ENCODE results near the gene FANCG. TPM values are rescaled to one million over a fixed set of nuclear protein-coding genes. Genes with fewer than 3 reads are reported as not detected.

Gene FANCG
- 20.6 and 22.7 TPM in 2 replicates for total RNA-seq

GRCh38 chr9:35079426-35080341, at the start of gene FANCG:
Gene FANCG, minus strand, starts transcription at chr9:35079942. Its CDS starts 418 bp downstream, at chr9:35079524.

GRCh38 chr9:35115680-35116538, 36.2 kb upstream of the FANCG start, which contains the start of gene ATOSB:
Gene ATOSB, minus strand, starts transcription at chr9:35115862. Its CDS starts 7,588 bp downstream, at chr9:35108274.

GRCh38 chr9:35102769-35103659, 23.3 kb upstream of the FANCG start, which contains the start of gene STOML2:
Gene STOML2, minus strand, starts transcription at chr9:35103131. Its CDS starts 37 bp downstream, at chr9:35103094.

GRCh38 chr9:35096035-35096849, 16.5 kb upstream of the FANCG start, which contains the start of gene PIGO:
Gene PIGO, minus strand, starts transcription at chr9:35096591. Its CDS starts 1,026 bp downstream, at chr9:35095565.

GRCh38 chr9:35072461-35073278, 7.1 kb downstream of the FANCG start, which contains the start of gene VCP:
Gene VCP, minus strand, starts transcription at chr9:35072625. Its CDS starts 272 bp downstream, at chr9:35072353.

Other genes starting within 250 kb of the FANCG start
- gene PHF24, start 121.7 kb downstream of the FANCG start, total RNA-seq: not detected in 2 replicates
- gene DNAJB5, start 90.2 kb downstream of the FANCG start, total RNA-seq: 3.1 and 4.8 TPM in 2 replicates
- 445 and 593 TPM in 2 replicates for gene VCP, start 7.3 kb downstream of the FANCG start, total RNA-seq
- 7.6 and 12.6 TPM in 2 replicates for gene PIGO, start 16.6 kb upstream of the FANCG start, total RNA-seq
- gene STOML2, start 23.2 kb upstream of the FANCG start, total RNA-seq: 116 and 143 TPM in 2 replicates
- 13.8 and 25.2 TPM in 2 replicates for gene ATOSB, start 35.9 kb upstream of the FANCG start, total RNA-seq
- gene UNC13B, start 82.1 kb upstream of the FANCG start, total RNA-seq: 33.4 and 42.9 TPM in 2 replicates

Measured in bladder microvascular endothelial cell (primary cell).